HG02884 (cell line): ENCODE results near the gene GCSH.

Experiments
- ATAC-seq: cut with Tn5 transposase; IDR thresholded peaks from one replicate; pipeline ENCODE4 v1.9.1; 2021; ENCODE audit warnings: mild to moderate bottlenecking, moderate library complexity; ENCODE audit not compliant: unreplicated experiment

The GCSH gene

DNA sequence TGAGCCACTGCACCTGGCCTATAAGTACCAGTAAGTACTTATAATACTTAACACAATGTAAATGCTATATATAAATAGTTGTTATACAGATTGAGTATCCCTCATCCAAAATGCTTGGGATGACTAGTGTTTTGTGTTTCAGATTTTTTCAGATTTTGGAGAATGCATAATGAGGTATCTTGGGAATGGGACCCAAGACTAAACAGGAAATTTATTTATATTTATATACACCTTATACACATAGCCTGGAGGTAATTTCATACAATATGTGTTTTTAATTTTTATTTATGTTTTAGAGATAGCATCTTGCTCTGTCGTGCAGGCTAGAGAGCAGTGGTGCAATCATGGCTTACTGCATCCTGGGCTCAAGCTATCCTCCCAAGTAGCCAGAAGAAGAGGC is 9.8 kb upstream of the GCSH start:
- ATAC-seq = no peak

DNA sequence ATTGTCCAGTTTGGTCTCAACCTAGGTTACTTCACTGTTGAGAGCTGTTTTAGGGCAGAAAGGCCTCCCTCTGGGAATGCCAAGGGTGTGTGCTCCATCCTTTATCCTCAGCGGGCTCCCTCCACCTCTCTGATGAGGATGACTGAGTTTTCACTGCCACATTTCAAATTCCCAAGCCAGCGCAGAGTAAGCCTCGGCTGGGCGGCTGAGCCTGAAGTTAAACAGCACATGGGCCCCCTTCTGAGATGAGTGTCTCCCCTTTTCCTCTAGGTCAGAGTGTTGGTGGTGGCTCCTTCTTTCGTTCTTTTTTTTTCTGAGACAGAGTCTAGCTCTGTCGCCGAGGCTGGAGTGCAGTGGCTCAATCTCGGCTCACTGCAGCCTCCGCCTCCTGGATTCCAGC is 5.5 kb upstream of the GCSH start:
- no peak for ATAC-seq

GRCh38 chr16:81099958-81100357 is 3.8 kb upstream of the GCSH start:
- no peak for ATAC-seq

DNA sequence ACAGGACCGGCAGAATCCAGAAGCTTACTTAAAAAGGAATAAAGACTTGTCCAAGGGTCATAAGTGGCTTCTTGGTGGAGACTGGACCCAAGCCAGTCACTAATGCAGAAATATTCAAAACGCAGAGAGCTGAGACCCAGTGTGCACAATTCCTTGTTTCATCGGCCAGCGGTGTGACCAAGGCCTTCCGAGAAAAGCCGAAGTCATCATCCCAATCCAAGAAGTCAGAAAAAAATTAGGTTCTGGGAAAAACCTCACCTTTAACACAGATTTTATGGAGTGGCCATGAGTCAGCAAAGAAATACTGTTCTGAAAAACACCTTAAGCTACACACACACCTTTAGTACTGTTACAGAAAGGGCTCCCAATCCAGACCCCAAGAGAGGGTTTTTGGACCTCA is 1.0 kb upstream of the GCSH start:
- ATAC-seq = no peak

- ATAC-seq = no peak
Measured at GRCh38 chr16:81096715-81097208, 567 bp upstream of the GCSH start.

DNA sequence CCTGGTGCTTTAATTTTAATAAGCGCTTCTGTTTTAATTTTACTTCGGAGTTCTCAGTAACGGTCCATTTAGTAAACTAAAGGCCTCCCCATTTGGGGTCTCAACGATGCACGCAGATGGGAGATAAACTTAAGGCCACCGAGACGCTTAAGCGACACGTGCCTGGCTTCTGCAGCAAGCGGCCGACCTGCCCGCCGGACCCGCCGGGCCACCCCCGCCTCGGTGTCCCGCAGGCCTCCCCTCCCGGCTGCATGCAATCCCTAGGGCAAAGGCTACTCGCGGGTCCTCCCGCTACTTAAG is 592 bp downstream of the GCSH start:
- peak; percentile 4 for ATAC-seq

DNA sequence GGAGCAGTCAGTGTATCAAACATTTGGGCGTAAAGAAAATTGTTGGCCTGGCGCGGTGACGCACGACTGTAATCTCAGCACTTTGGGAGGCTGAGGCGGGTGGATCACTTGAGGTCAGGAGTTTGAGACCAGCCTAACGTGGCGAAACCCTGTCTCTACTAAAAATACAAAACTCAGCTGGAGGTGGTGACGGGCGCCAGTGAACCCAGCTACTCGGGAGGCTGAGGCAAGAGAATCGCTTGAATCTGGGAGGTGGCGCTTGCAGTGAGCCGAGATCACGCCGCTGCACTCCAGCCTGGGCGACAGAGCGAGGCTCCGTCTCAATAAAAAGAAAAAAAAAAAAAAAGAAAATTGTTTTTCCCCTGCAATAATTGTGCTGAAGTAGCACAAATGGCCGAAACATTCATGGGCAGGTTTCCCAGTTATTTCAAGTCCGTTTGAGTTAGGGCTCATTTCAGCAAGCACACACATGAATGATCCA is 1.4 kb downstream of the GCSH start:
- ATAC-seq = no peak

GRCh38 chr16:81088836-81089235 is 7.4 kb downstream of the GCSH start:
- no peak for ATAC-seq

DNA sequence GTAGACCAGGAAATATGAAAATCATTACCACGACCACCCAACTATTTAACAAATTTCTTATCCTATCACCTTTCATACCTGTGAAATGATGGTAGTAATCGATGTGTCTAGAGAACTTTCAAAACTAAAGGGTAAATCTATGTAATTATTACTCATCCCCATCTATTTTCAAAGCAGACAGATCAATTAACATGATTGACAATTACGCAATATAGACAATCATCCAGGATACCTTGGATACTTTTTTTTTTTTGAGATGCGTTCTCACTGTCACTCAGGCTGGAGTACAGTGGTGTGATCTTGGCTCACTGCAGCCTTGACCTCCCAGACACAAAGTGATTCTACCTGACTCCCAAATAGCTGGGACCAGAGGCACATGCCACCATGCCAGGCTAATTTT is 15.2 kb downstream of the GCSH start:
- no peak for ATAC-seq

DNA sequence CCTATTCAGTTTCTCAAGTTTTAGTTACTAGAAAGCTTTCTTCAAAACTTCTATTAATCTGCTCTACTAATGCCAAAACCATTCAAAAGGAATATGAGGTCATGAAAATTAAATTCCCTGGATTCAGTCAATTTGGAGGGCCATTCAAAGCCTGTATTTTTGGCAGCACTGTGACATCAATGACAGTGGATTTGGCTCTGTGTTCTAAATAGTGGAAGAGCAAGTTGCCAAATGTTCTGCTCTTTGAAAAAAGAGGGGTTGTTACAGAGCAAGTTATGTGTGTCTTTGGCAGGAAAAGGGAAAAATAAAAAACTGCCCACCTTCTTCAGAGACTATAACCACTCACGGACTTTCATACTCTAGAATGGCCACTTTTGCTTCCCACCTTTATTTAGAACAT is 16.0 kb downstream of the GCSH start:
- ATAC-seq = no peak

- peak; percentile 91 for ATAC-seq
Measured at GRCh38 chr16:81077076-81077940, 18.9 kb downstream of the GCSH start, which contains the start of gene C16orf46. C16orf46 (minus strand) TSS chr16:81077238; CDS start chr16:81063955, 13,283 bp downstream.

DNA sequence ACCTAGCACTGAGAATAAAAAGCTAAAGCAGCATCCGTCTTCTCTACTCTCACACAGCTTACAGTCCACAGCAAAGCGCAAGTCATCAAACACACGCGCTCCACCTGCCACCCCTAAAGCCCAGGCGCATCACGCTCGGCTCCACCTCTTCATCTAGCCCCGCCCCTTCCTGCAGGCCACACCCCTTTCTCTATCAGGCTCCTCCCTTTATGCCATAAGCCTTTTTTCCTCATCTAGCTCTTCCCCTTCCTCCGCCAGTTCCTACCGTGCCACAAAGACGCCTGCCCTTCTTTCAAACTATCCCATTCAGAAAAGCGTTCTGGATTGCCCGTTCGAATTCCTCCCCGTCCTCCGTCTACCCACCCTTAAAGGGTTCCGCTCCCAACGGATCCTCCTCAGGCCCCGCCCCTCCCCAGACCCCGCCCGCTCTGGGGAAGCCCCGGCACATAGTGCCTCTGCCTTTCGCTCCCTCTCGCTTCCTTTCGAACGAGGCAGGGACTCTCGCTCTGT is 19.6 kb downstream of the GCSH start:
- peak; percentile 79 for ATAC-seq

DNA sequence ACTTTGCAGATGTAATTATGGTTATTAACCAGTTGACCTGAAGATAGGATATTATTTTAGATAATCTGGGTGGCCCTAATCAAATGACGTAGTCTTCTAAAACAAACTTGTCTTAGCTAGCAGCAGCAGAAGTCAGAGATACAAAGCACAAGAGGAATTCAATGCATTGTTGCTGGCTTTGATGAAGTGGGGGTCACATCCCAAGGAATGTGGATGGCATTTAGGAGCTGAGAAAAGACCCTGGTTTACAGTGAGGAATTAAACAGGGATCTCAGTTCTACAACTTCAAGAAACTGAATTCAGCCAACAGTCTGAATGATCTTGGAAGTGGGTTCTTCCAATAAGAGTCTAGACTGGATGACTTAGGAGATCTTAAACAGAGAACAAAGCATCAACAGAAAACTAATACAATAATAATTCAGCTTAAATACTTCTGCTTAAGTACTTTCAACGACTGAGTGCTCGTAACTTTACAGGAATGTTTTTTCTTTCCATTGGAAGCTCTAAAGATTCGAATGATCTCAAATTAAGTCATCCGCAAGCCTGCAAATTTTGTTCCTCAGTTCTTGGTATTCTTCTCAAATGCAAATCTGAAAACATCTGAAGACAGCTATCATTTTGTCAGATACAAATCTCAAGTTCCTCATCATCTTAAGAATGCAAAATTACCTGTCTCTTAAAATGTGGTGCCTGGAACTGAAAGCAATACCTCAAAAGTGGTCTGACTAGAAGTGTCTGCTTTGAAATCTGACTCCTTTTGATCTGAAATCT is 22.4 kb downstream of the GCSH start:
- no peak for ATAC-seq

GRCh38 chr16:81071805-81072204 is 24.4 kb downstream of the GCSH start:
- no peak for ATAC-seq

- no peak for ATAC-seq
Measured at GRCh38 chr16:81070979-81071378, 25.2 kb downstream of the GCSH start.

- no peak for ATAC-seq
Measured at GRCh38 chr16:81069063-81069462, 27.1 kb downstream of the GCSH start.

- ATAC-seq = no peak
Measured at GRCh38 chr16:81067166-81067565, 29.0 kb downstream of the GCSH start.

DNA sequence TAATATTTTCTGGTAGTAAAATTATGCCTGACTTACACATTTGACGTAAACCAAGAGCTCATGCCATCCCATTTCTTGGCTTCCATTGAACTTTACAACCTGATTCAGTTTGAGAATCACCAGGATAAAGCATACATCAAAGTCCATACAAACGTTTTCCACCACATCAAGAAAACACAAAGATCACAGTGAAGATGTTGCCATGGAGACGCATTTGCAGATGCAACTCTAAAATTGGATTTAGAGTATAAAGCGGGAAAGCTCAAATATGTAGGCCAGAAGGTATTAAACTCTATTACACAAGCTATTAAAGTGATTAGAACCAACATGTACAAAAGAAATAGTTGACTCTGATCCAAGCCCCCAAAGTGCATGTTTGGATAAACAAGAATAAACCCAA is 29.5 kb downstream of the GCSH start:
- no peak for ATAC-seq

GRCh38 chr16:81061871-81062608 is 34.2 kb downstream of the GCSH start:
- ATAC-seq = no peak

DNA sequence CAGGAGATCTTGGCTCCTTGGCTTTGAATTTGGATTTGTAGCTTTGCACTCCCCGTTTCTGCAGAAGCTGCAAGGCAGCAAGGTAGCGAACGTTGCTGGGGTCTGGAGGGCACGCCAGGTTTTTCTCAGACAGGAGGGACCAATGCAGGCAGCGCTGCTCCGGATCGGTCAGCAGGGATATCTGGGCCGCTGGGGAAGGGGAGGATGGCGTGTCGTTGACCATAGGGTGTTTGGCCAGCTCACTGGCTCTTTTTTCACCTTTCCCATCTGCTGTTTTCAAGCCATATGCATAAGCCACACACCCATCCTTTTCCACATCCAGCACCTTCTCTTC is 34.9 kb downstream of the GCSH start:
- ATAC-seq = no peak
